ENCODE results near the gene PHTF1.
"Not testable (repeated sequence)": the region's sequence is repeated elsewhere in the genome, so short reads cannot be mapped to it uniquely, and the experiment has no call there.

PHTF1 gene

DNA sequence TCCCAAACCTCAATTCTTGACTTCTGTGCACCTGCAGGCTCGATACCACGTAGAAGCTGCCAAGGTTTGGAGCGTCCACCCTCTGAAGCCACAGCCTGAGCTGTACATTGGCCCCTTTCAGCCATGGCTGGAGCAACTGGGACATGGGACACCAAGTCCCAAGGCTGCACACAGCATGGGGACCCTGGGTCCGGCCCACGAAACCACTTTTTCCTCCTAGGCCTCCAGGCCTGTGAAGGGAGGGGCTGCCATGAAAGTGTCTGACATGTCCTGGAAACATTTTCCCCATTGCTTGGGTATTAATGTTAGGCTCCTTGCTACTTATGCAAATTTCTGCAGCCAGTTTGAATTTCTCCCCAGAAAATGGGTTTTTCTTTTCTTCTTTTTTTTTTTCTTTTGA lies 40.7 kb downstream of the PHTF1 start:
- not testable (repeated sequence) for DNase-seq (ENCODE audit: low spot score)

DNA sequence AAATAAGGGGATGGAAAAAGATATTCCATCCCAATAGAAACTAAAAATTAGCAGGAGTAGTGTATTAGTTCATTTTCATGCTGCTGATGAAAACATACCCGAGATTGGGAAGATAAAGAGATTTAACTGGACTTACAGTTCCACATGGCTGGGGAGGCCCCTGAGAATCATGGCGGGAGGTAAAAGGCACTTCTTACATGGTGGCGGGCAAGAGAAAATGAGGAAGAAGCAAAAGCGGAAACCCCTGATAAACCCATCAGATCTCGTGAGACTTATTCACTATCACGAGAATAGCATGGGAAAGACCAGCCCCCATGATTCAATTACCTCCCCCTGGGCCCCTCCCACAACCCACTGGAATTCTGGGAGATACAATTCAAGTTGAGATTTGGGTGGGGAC lies 41.8 kb downstream of the PHTF1 start:
- DNase-seq (ENCODE audit: low spot score) = not testable (repeated sequence)

DNA sequence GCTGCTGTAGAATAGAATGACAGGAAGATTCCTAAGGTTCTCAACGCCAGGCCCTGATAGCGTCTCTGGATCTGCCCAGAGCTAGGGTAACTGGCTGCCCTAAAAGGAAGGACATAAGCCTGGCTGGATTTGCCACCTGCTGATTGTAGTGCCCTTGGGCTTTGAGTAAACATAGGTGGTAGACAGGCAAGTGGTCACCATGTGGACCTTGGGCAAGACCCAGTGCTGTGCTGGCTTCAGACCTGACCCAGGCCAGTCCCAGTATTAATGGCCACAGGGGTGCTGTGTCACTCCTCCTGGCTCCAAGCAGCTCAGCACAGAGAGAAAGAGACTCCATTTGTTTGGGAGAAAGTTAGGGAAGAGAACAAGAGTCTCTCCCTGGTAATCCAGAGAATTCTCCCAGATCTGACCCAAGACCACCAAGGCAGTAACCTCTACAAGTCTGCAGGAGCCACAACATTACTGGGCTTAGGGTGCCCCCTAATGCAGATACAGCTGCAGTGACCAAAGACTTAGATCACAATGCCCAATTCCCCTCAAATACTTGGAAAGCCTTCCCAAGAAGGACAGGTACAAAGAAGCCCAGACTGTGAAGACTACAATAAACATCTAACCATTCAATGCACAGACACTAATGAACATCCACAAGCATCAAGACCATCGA lies 44.5 kb downstream of the PHTF1 start:
- DNase-seq (ENCODE audit: low spot score) = no peak

DNA sequence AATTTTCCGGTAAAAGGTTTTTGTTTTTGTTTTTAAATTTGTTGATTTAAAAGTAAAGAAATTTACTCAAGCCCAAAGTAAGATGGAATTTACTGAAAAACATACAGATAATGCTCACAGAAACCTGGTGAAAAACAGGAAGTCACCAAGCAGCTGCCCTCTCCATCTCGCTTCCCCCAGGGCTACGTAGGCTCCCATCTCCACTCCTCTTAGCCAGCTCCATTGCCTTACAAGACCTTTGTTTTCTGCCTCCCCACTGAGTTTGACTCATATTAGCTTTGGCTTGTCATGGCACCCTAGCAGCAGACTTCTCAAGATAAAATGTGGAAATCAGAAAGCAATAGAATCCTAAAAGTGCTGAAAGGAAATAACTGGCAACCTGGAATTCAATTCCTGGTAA lies 57.9 kb downstream of the PHTF1 start:
- no peak for DNase-seq (ENCODE audit: low spot score)

DNA sequence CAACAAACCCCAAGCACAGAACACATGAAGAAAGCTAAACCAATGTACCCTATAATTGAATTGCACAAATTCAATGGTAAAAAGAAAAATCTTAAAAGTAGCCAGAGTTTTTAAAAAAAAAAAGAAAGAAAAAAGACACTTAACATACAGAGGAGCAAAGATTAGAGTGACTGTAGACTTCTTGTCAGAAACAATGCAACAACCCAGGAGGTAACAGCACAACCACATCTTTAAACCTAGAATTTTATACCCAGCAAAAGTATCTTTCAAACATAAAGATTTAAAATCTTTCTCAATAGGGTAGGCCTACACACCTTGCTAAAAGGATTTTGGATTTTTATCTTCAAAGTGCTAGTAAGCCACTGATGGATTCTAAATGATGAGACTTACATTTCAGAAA lies 64.4 kb downstream of the PHTF1 start:
- DNase-seq (ENCODE audit: low spot score) = no peak

DNA sequence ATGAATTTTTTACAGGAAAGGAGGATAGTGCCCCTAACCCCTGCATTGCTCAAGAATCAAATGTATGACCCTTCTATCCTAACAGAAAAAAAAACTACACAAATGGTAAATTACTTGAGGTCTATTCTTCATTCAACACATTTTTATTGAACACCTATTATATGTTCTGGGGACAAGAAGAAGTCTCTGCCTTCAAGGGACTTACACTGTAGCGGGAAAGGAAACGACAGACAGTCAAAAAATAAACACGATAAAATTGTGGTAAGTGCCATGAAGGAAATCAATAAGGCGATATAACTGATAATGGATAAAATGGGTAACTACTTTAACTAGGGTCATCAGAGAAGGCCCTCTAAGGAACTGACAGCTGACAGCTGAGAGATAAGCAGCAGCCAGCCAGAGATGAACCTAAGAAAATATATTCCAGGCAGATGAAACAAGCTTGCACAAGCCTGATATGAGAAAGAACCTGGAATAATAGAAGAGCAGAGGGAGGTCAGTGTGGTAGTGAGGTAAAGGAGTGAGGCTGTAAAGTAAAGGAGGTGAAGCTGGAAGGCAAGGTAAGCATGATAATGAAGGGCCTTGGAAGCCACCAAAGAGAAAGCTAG lies 66.4 kb downstream of the PHTF1 start:
- DNase-seq (ENCODE audit: low spot score) = no peak

DNA sequence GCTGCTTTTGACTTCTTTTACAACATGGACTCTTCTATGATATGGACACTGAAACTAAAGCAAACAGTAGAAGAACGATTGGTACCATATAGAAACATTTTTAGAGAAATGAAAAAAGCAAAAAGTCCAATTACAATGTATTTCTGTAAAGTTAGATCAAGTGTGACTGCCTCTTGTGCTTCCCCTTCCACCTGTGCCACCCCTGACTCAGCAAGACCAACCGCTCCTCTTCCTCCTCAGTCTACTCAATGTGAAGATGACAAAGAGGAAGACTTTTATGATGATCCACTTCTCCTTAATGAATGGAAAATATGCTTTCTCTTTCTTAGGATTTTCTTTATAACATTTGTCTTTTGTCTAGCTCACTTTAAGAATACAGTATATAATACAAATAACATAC lies 66.9 kb downstream of the PHTF1 start:
- DNase-seq (ENCODE audit: low spot score) = no peak

DNA sequence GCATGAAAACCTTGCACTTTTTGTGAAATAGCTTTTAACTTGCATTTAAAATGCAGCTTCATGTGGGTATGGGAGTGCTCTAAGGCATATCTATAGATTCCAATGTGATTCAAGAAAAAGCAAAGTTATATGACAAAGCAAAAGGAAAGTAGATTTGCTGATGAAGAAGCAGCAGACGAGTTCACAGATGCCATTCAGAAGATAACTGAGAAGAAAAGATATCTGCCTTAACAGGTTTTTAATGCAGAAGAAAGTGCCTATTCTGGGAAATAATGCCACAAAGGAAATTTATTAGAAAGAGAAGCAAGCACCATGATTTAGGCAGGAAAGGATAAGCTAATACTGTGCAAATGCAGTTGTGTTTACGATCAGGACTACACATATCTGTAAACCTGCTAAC lies 68.1 kb downstream of the PHTF1 start:
- no peak for DNase-seq (ENCODE audit: low spot score)

DNA sequence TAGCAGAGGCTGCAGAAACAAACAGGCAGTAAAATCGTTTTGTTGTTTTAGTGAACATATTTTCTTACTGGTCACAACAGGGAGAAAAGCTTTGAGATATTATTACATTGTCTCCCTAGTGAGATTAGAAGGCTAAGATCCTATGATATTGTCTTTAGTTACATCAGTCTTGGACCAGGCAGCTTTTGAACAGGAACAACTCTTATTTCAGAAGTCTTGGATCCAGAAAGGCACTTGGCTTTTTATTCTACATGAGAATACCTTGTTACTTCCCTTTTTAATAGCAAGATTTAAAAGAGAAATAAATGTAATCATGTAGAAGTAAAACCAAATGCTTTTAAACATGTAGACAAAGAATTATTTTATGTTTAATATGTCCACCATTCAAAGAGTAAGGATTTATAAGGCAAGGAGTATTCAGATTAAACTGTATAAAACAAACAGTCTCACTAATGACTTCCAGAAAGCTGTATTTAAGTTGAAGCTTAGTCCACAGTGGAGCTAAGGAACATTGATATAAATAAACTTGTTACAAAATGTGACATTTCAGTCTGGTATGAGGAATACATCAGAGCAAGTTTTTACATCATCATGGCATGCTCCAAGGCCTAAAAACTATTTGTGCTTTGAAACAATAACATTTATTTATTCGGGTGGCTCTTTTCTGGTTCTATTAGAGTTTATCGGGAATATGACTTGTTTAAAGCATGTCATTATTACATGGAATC lies 72.2 kb downstream of the PHTF1 start:
- peak; percentile 23 for DNase-seq (ENCODE audit: low spot score)

DNA sequence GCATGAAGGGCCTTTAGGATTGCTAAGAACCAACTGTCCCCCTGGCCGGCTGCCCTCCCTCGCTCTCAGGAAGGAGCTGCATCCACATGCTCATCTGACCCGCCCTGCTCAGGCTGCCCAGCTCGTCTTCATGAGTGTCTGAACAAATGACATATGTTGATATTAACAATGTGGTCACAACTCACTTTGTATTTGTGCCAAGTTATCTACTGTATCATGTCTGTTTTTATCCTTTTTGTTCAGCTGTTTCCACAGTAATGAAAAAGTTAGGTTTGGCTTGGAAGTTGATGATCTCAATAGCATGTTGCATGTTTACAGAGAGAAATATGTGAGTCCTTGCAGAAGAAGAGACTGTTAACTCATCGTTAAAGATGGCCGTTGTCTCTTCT lies 75.1 kb downstream of the PHTF1 start:
- DNase-seq (ENCODE audit: low spot score) = peak; percentile 43

DNA sequence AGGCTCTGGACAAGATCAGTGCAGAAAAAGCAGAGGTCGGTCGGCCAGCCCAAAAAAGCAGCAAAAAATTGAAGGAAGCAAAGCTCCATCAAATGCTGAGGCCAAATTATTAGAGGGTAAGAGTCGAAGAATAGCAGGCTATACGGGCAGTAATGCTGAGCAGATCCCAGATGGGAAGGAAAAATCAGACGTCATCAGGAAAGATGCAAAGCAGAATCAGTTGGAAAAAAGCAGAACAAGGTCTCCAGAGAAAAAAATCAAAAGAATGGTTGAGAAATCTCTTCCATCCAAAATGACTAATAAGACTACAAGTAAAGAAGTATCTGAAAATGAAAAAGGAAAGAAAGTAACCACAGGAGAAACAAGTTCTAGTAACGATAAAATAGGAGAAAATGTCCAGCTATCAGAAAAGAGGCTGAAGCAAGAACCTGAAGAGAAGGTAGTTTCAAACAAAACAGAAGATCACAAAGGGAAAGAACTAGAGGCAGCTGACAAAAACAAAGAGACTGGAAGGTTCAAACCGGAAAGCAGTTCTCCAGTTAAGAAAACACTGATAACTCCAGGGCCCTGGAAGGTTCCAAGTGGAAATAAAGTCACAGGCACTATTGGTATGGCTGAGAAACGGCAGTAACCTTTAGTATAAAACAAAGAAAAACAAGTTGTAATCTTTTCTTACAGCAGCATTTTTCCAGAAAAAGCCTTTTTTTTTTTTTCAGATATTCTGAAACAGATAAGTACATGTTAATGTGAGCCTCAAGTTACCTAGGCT lies 75.7 kb downstream of the PHTF1 start:
- DNase-seq (ENCODE audit: low spot score) = peak; percentile 7

DNA sequence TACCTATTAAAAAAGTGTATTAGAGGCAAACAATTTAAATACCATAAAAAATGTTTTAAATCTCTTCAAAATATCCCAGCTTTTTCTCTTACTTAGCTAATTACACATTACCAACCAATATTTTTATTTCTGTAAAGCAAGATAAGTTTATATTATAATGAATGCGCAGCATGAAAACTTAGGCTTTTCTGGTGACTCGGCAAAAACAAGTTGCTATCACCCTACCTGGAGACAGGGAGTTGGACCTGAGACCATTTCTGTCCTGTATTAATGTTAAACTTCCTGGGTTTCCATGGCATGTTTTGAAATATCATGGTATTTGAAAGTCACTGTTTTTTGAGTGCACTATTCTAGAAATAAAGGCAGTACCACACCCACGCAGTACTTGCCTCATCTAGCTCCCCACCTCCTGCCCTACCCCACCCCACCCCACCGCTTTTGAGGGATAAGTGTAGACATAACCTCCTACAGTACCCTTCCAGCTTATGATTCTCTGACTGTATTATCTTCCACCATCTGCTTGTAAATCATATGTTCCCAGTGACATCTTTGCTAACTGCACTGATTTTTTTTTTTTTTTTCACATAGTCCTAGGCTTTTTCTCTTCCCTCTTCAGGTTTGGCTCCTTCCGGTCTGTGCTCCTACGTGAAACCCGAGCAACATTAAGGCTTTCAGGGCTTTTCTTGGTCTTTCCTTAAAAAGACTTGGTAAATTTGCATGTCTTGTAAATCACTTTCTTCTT lies 77.5 kb downstream of the PHTF1 start:
- no peak for DNase-seq (ENCODE audit: low spot score)

DNA sequence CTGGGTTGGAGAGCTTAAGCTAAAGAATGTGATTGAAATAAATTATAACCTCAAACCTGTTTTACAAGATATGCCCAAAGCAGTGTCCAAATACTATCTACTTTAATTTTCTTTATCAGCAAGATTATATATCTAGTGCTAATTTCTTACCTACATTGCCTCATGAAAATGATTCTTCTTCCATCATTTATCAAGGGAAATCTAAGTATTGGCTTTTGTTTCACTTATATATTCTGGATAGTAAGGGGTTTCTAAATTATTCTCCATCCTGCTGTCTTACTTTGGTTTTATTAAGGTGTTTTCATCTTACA lies 81.2 kb downstream of the PHTF1 start:
- DNase-seq (ENCODE audit: low spot score) = no peak

DNA sequence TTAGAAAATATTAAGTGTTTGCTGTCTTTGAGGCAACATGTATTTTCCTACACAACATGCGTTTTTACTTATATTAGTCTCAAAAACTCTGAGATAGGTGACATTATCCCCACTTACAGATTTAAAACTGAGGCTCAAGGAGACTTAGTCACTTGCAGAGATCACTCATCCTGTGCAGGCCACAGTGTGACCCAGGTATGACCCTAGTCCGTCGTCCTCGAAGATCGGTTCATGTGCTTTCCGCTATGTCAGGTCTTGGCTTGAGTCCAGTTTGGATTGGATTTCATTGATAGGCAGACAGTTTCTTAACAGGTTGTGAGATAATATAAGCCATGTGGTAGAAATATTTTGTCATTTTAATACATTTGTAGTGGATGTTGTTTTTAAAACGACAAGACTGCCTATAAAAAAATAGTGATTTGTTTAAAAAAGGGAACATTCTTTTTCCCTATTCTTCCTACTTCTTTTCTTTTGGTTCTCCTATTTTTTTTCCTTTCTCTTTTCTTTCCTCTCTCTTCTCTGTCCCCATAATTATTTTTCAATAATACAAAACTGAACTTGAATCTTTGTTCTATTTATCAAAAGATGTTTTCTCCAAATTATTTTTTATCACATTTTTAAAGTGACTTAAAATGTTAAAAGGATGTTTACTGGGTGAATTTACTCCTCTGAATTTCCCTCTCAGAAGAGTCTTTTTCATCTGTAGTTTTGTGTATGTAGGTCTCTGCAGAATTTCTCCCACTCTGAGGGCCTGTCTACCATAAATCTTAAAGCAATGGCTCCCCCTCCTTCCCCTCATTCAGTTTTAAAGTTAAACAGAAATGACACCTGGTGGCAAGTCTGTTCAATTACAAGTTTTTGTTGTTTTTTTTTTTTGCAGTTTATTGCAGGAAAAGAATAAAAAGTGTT lies 81.8 kb downstream of the PHTF1 start:
- peak; percentile 49 for DNase-seq (ENCODE audit: low spot score)

DNA sequence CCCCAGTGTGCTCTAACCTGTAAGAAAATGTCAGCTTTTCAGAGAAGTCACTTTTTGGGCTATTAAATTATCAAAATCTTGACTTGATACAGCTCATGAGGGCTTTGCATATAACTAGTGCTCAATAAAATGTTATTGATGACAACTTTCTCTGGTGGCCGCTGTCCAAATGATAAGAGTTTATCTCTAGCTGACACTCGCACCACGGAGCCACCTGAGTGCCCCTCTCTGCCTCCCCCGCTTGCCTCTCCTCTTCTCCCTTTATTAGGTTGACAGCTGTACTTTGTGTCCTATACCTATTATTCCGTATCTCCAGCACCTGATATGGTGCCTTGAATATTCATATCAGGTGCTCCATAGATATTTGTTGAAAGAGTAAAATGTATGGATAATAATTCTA lies 82.8 kb downstream of the PHTF1 start:
- no peak for DNase-seq (ENCODE audit: low spot score)

DNA sequence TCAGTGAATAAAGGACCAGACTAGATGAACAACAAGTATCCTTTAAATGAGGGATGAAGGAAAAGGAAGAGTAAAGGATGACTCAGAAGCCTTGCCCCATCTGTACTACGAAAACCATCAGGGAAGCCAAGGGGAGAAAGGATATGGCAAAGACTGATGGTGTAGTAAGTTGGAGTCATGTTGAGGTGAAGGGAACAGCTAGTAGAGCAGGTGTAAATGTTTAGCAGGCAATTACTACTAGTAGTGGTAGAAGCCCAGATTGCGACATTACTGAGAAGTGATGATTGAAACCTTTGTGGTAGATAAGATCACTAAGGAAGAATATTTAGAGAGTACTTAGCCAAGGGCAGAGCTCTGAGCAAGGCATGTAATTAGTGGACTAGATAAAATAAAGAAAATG lies 84.0 kb downstream of the PHTF1 start:
- no peak for DNase-seq (ENCODE audit: low spot score)

DNA sequence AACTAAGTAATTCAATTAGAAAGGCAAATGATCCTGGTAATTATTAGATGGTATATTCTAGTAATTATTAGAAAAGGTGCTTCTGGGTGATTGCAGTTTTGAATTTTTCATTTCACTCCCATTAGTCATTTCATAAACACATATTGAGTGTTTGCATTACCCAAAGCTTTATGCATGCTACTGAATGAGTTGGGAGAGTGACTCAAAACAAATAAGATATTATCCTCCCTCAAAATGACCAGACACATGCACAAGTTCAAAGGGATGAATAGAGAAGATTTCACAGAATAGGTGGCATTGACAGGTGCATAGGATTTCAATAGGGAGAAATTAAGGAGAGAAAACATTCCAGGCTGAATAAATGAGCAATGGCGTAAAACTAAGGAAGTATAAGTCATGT lies 84.7 kb downstream of the PHTF1 start:
- DNase-seq (ENCODE audit: low spot score) = no peak

DNA sequence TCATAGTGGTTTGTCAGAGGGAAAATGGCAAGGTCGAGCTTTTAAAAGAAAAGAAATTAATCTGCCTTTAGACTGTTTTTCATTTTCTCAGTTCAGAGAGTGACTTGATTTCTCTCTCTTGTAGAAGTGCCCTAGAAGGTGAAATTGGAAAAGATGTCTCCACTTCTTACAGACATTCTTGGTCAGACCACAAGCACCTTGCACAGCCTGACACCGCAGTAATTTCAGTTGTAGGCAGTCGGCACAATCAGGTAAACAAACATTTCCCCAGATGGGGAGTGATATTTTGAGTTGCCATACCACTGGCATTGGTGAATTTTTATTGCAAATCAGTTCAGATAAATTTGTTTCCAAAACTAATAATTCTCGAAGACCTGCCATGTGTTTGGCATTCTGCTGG lies 86.8 kb downstream of the PHTF1 start:
- no peak for DNase-seq (ENCODE audit: low spot score)

DNA sequence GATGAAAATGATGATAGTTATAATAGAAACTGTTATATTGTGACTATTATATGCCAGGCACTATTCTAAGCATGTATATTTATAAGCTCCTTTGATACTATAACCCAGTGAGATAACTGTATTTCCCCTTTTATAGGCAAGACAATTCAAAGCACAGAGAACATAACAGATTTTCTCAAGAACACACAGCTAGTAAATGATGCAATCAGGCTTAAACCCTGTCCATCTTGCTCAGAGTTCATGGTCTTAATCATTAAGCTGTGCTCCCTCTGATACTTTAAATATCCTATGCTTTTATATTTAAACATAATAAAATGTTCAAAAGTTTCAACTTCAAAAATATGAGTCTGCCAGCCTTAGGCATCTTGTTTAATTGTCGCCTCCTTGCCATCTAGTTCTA lies 88.6 kb downstream of the PHTF1 start:
- DNase-seq (ENCODE audit: low spot score) = no peak

DNA sequence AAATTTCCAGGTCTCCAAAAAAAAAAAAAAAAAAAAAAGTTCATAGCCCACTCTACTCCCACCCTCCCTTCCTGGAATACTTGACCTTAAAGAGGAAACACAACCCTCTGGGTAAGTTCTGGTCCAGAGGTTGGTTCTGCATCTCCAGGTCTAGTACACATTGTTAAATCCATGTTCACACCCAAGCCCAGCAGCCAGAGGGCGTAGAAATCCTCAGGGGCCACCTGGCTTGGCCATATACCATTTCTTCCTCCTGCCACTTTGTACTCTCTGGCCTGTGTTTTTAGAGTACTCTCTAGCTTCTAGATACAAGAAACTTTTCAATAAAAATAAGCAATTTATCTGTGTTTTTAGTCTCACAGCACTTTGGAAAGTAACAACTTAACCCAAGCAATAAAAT lies 89.3 kb downstream of the PHTF1 start:
- no peak for DNase-seq (ENCODE audit: low spot score)

DNA sequence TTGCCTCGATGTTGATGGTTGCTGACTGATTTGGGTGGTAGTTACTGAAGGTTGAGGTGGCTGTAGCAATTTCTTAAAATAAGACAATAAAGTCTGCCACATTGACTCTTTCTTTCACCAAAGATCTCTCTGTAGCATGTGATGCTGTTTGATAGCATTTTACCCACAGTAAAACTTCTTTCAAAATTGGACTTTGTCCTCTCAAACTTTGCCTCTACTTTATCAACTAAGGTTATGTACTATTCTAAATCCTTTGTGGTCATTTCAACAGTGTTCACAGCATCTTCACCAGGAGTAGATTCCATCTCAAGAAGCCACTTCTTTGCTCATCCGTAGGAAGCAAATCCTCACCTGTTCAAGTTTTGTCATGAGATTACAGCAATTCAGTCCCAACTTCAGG lies 93.2 kb downstream of the PHTF1 start:
- DNase-seq (ENCODE audit: low spot score) = no peak

Data from hepatic stellate cell (primary cell).